PC-9 (cell line): ENCODE data around the gene SOCS6. TPM values are rescaled to one million over a fixed set of nuclear protein-coding genes. Genes with fewer than 3 reads are reported as not detected.

ENCODE experiments used
- BruUV-seq: library from RNA; stranded (reverse); fragments of 400-500 nt; replicated peaks from 2 replicates; lab custom pipeline; 2021; lab: Mats Ljungman, UMichigan
- CTCF ChIA-PET: fragments of 300-600 bp; sonication (Branson Sonifier 250); formaldehyde crosslinking; loops from one replicate; lab custom pipeline; 2022; ENCODE audit warnings: antibody characterized with exemption; lab: Charles Lee
- POLR2A ChIA-PET: fragments of 300-600 bp; sonication (Branson Sonifier 250); formaldehyde crosslinking; loops from one replicate; lab custom pipeline; 2022; ENCODE audit warnings: antibody characterized with exemption; ENCODE audit not compliant: unreplicated experiment; lab: Charles Lee
- DNase-seq, 2 experiments: peaks; one replicate each; pipeline versions ENCODE4 v3.0.0 to v3.0.0-alpha.2; 2015 to 2022; ENCODE audit warnings: mixed read lengths in 1 of 2
- H2AFZ ChIP-seq: fragments of 200-600 bp; sonication (generic); 2 replicates; pipeline ENCODE4 v1.8.1; 2017; ENCODE audit warnings: antibody characterized with exemption
- H3F3A ChIP-seq: fragments of 200-600 bp; sonication (generic); 2 replicates; pipeline ENCODE4 v1.8.1; 2017; ENCODE audit warnings: antibody characterized with exemption, mild to moderate bottlenecking, low read depth; ENCODE audit not compliant: insufficient read depth
- H3K27ac ChIP-seq: fragments of 200-600 bp; sonication (generic); 2 replicates; pipeline ENCODE4 v1.6.1; 2016; ENCODE audit warnings: mixed run types
- H3K27me3 ChIP-seq: fragments of 200-600 bp; sonication (generic); 2 replicates; pipeline ENCODE4 v1.6.1; 2016; ENCODE audit warnings: low read depth, mixed run types; ENCODE audit not compliant: insufficient read depth
- H3K36me3 ChIP-seq: fragments of 200-600 bp; sonication (generic); 2 replicates; pipeline ENCODE4 v1.6.1; 2016; ENCODE audit warnings: low read depth, mixed run types
- H3K4me1 ChIP-seq: fragments of 200-600 bp; sonication (generic); replicated peaks from 2 replicates; pipeline ENCODE4 v1.6.1; 2016; ENCODE audit warnings: mixed run types; ENCODE audit not compliant: insufficient read depth
- H3K4me2 ChIP-seq: fragments of 200-600 bp; sonication (generic); 2 replicates; pipeline ENCODE4 v1.6.1; 2017; ENCODE audit warnings: mixed run types
- H3K4me3 ChIP-seq: fragments of 200-600 bp; sonication (generic); 2 replicates; pipeline ENCODE4 v1.6.1; 2016; ENCODE audit warnings: mixed run types
- H3K79me2 ChIP-seq: fragments of 200-600 bp; sonication (generic); 2 replicates; pipeline ENCODE4 v1.6.1; 2017; ENCODE audit warnings: low read depth, mixed run types
- H3K9me2 ChIP-seq: fragments of 200-600 bp; sonication (generic); 2 replicates; pipeline ENCODE4 v1.8.1; 2017; ENCODE audit warnings: mild to moderate bottlenecking; ENCODE audit not compliant: insufficient read depth
- H3K9me3 ChIP-seq: fragments of 200-600 bp; sonication (generic); 2 replicates; pipeline ENCODE4 v1.8.1; 2016; ENCODE audit warnings: low read depth; ENCODE audit not compliant: insufficient read depth
- H4K20me1 ChIP-seq: fragments of 200-600 bp; sonication (generic); 2 replicates; pipeline ENCODE4 v1.8.1; 2017; ENCODE audit not compliant: insufficient read depth
- CTCF ChIP-seq: fragments of 200-600 bp; sonication (generic); conservative IDR thresholded peaks from 2 replicates; pipeline ENCODE4 v1.6.1; 2017; ENCODE audit warnings: mixed run types, antibody characterized with exemption, mild to moderate bottlenecking, moderate library complexity
- EZH2 ChIP-seq: fragments of 200-600 bp; sonication (generic); IDR thresholded peaks from 2 replicates; pipeline ENCODE4 v1.8.0; 2017; ENCODE audit warnings: antibody characterized with exemption, low read depth
- intact Hi-C: fragments of 100-400 bp; cut with micrococcal nuclease; formaldehyde crosslinking; loops from one replicate; pipeline ENCODE4 v1.10.0; 2022; ENCODE audit not compliant: unreplicated experiment
- total RNA-seq: library from RNA; stranded (reverse); gene quantifications from 2 replicates; pipeline ENCODE4 v1.2.3, GENCODE V29; 2021

SOCS6 gene
- total RNA-seq, 1 experiment from 2014 or later: 21.0 TPM

- H4K20me1 ChIP-seq: peaks cover 4% of the 10 kb centered on the region
- ChIA-PET CTCF (no interaction called here), POLR2A (interaction anchor here (0.6 kb wide), 1 partner anchor 61 kb away, joined by 7 read pairs; no protein-coding TSS in a partner anchor)
- intact Hi-C loops: no loop called here
- no peaks in the 10 kb centered on the region for H3K27me3 ChIP-seq
- H3K4me2 ChIP-seq: no peak overlapping the region
- H3K4me1 ChIP-seq: 0 out of 2 replicates have a peak, but pooled peaks cover 14% of the 10 kb centered on the region
- H3K36me3 ChIP-seq: peaks cover 7% of the 10 kb centered on the region
- no peak for DNase-seq
- H3K79me2 ChIP-seq: peaks cover 94% of the 10 kb centered on the region
- H2AFZ ChIP-seq: no peak overlapping the region
- 0 out of 2 replicates have a peak, but pooled peaks cover 9% of the 10 kb centered on the region for H3F3A ChIP-seq
- no peak for TF ChIP-seq EZH2
- no peak for TF ChIP-seq CTCF
- H3K27ac ChIP-seq: no peak overlapping the region
- H3K9me3 ChIP-seq: no peaks in the 10 kb centered on the region
- H3K9me2 ChIP-seq: no peaks in the 10 kb centered on the region
- H3K4me3 ChIP-seq: no peak overlapping the region
- no TSS peak for BruUV-seq
Measured at GRCh38 chr18:70319187-70319586, 30.3 kb downstream of the SOCS6 start.

- no peak for TF ChIP-seq CTCF
- no peak for TF ChIP-seq EZH2
- ChIA-PET CTCF (no interaction called here), POLR2A (no interaction called here)
- Histone ChIP-seq H3K27ac (peak overlapping the region; percentile 45; the same call in 1 of the 2 replicates), H2AFZ (no peak overlapping the region), H3K4me2 (peak overlapping the region; percentile 10; the same call in 1 of the 2 replicates), H3K9me3 (no peaks in the 10 kb centered on the region), H3K36me3 (peaks cover 27% of the 10 kb centered on the region), H4K20me1 (peaks cover 4% of the 10 kb centered on the region; the same call in 1 of the 2 replicates), H3K4me3 (no peak overlapping the region), H3K27me3 (no peaks in the 10 kb centered on the region), H3K79me2 (peaks cover 93% of the 10 kb centered on the region), H3K4me1 (0 out of 2 replicates have a peak, but pooled peaks cover 14% of the 10 kb centered on the region), H3K9me2 (no peaks in the 10 kb centered on the region), H3F3A (0 out of 2 replicates have a peak, but pooled peaks cover 5% of the 10 kb centered on the region)
- DNase-seq: peak; percentile 1 to 73
- no TSS peak for BruUV-seq
- intact Hi-C loops: no loop called here
Measured at GRCh38 chr18:70321616-70322015, 32.8 kb downstream of the SOCS6 start.

GRCh38 chr18:70322385-70322784, 33.5 kb downstream of the SOCS6 start:
- intact Hi-C loops: no loop called here
- Histone ChIP-seq H3K4me3 (no peak overlapping the region), H2AFZ (no peak overlapping the region), H3K4me2 (no peak overlapping the region), H3K79me2 (peaks cover 94% of the 10 kb centered on the region), H3K9me3 (no peaks in the 10 kb centered on the region), H4K20me1 (peaks cover 4% of the 10 kb centered on the region; the same call in 1 of the 2 replicates), H3F3A (0 out of 2 replicates have a peak, but pooled peaks cover 5% of the 10 kb centered on the region), H3K9me2 (no peaks in the 10 kb centered on the region), H3K36me3 (peaks cover 34% of the 10 kb centered on the region), H3K4me1 (0 out of 2 replicates have a peak, but pooled peaks cover 14% of the 10 kb centered on the region), H3K27me3 (no peaks in the 10 kb centered on the region), H3K27ac (peak overlapping the region; percentile 45; the same call in 1 of the 2 replicates)
- CTCF ChIA-PET: no interaction called here
- POLR2A ChIA-PET: no interaction called here
- TF ChIP-seq CTCF: no peak
- TF ChIP-seq EZH2: no peak
- no peak for DNase-seq
- no TSS peak for BruUV-seq
